Measurements from ENCODE around the gene MAP2K7. TPM values are rescaled to one million over a fixed set of nuclear protein-coding genes. Genes with fewer than 3 reads are reported as not detected.
A peak's percentile ranks its signal among the peaks of the same experiment; 100 is the strongest.

MAP2K7 gene
- total RNA-seq, 1 donor, result 10.2 TPM

DNA sequence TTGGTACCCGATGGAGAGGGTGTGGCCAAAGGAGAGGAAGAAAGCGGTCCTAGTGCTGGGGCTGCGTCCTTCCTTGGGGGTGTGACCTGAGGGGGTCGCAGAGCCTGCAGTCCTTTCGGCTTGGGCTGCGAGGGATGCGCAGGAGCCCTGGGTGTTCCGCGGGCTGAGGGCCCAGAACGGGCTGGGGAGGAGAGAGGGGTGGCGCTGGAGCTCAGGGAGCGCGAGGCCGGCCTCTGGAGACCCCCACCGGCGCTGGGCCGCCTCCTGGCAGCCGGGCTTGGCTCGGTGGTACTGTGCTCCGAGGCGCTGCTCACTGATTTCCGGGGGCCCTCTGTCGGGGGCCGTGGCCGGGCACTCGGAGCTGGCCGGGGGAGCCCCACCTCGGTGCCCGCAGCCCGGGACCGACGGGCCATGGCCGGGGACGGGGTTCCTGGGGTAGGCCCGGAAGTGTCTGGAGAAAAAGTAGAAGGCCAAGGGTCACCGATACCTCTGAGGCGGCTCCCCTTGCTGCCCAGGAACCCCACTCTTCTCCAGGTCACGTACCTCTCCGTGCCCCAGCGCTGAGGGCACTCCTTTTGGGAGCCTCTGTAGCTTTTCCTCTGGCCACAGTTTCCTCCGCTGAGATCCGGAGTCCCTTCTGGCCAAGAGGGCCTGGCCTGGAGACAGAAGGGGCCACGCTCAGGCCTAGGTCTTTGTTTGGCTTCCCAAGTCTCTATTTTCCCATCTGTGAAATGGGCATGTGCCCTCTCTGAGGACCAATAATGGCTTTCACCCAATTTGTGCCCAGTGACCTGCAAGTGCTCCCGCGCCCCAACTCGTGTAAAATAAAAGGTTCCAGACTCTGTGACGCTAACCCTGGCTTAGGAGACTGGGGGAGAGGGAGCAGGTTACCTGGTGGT lies 31.1 kb upstream of the MAP2K7 start:
- no peak for DNase-seq (ENCODE audit: low read depth)
- peak overlapping the region; percentile 19 for H3K4me3 ChIP-seq (ENCODE audit: low read depth, low read length)
- TF ChIP-seq, protein P1, sequence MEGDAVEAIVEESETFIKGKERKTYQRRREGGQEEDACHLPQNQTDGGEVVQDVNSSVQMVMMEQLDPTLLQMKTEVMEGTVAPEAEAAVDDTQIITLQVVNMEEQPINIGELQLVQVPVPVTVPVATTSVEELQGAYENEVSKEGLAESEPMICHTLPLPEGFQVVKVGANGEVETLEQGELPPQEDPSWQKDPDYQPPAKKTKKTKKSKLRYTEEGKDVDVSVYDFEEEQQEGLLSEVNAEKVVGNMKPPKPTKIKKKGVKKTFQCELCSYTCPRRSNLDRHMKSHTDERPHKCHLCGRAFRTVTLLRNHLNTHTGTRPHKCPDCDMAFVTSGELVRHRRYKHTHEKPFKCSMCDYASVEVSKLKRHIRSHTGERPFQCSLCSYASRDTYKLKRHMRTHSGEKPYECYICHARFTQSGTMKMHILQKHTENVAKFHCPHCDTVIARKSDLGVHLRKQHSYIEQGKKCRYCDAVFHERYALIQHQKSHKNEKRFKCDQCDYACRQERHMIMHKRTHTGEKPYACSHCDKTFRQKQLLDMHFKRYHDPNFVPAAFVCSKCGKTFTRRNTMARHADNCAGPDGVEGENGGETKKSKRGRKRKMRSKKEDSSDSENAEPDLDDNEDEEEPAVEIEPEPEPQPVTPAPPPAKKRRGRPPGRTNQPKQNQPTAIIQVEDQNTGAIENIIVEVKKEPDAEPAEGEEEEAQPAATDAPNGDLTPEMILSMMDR (IDR thresholded peaks at IDR 0.05; ENCODE audit: insufficient read depth, low read length), result no peak

DNA sequence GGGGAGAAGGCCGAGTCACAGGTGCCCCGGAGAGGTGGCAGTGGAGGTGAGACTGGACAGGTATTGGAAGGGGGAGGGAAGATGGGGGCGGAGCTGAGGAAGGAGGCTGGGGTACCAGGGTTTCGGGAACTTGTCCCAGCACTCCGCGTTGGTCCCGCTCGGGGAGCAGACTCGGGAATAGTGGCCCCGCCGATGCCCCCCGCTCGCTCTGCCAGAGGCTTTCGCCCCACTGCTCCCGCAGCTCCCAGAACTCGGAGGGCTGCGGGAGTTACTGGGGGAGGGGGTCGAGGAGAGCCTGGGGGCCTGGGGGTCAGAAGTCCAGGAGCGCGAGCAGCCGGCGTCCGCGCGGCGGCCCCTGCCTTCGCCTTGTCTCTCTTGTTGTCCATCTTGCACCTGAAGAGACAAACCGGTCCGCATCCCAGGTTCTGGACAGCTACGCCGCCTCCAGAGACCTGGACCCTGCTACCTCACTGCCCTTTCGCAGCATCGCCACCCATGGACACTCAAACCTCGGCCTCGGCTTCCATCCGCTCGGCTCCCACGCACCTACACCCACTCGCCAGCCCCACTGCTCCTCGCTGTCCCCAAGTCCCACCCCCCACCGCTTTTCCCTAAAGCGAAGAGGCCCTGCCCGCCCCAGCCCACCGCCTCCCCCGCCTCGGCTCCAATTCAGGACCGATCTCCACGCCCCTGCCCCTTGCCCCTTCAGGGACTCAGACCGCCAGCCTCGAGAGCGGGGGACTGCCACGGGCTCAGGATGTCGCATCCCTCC lies 30.2 kb upstream of the MAP2K7 start:
- no peak overlapping the region for H3K4me3 ChIP-seq (ENCODE audit: low read depth, low read length)
- no peak for DNase-seq (ENCODE audit: low read depth)
- TF ChIP-seq, protein P1 (IDR thresholded peaks at IDR 0.05; ENCODE audit: insufficient read depth, low read length), result no peak

DNA sequence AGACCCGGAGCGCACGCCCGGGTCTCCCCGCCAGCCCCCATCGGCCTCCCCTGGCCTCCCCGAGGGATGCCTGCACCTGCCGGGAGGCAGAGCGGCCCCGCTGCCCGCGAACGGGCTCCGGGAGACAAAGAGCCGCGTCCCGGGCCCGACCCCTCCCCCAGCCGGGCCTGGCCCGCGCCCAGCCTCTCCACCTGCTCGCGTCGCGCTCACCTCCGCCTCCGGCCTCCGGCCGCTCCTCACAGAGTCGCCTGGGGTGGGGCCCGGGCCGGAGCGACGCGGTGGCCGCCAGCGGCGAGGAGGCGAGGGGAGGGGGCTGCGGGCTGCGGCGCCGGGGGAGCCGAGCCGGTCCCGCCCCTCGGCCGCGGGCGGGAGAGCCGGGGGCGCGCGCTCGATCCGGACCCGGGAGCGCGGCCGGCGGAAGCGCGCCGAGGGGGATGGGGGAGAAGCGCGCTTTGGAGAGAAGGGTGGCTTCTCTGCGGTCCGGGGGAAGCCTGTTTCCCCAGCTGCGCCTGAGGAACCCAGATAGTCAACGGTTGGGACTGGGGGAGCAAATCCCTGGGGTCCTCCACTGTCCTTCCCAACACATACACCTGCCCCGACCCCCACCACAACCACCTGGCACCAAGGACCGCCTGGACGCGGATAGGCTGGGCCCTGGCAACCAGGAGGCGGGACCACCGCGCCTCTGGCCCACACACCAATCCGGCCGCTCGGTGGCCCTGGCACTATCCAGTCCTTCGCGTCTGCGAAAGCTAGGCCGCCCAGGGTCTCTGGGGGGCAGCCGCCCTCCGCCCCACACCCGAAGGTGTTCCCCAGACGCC lies 29.4 kb upstream of the MAP2K7 start, which contains the start of gene PRR36:
TSS of gene PRR36 (minus strand) at position 315 of the 821 bp plus-strand sequence. CDS start 701 bp downstream, outside the sequence.
- no peak within 1 kb of the TSS for H3K4me3 ChIP-seq (ENCODE audit: low read depth, low read length)
- no peak for DNase-seq (ENCODE audit: low read depth)
- TF ChIP-seq, protein P1 (IDR thresholded peaks at IDR 0.05; ENCODE audit: insufficient read depth, low read length), result no peak

DNA sequence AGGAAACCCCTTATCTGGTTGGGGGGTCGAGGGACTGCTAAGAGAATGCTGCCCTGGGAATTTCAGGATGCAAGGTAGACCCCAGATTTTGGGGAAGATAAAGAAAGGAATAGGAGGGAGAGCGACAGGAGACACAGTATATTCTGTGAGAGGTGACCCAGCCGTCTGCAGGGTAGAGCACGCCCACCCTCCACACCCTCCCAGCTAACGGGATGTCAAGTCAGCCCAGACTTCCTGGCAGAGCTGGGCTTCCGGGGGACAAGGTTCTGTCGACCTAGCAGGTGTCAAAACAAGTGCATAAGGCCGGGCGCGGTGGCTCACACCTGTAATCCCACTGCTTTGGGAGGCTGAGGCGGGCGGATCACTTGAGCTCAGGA lies 28.8 kb upstream of the MAP2K7 start:
- TF ChIP-seq, protein P1 (IDR thresholded peaks at IDR 0.05; ENCODE audit: insufficient read depth, low read length), result no peak
- DNase-seq (ENCODE audit: low read depth), result no peak
- H3K4me3 ChIP-seq (ENCODE audit: low read depth, low read length), result no peak overlapping the region

DNA sequence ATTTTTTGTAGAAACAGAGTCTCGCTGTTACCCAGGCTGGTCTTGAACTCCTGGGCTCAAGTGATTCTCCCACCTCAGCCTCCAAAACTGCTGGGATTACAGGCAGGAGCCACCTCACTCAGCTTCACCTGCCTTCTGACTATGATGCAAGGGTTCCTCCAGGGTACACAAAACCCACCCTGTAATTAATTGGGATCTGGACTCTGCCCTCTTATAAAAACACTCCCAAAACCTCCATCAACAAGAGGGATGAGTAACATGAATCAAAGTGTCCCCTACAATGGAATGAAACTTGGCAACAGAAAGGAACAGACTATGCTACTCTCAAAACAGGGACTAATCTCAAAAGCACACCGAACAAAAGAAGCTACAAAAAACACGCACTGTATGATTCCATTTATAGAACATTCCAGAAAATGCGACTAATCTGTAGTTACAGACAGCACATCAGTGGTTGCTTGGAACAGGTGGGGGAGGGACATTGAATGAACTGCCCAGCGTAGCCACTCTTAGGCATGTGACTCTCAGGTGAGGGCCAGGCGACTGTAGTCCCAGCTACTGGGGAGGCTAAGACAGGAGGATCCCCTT lies 26.3 kb upstream of the MAP2K7 start:
- no peak for DNase-seq (ENCODE audit: low read depth)
- TF ChIP-seq, protein P1 (IDR thresholded peaks at IDR 0.05; ENCODE audit: insufficient read depth, low read length), result no peak
- H3K4me3 ChIP-seq (ENCODE audit: low read depth, low read length), result no peak overlapping the region

All from fibroblast of the aortic adventitia (primary cell).